ENCODE data around the gene GJA10.
A peak's percentile ranks its signal among the peaks of the same experiment; 100 is the strongest.

Gene GJA10

DNA sequence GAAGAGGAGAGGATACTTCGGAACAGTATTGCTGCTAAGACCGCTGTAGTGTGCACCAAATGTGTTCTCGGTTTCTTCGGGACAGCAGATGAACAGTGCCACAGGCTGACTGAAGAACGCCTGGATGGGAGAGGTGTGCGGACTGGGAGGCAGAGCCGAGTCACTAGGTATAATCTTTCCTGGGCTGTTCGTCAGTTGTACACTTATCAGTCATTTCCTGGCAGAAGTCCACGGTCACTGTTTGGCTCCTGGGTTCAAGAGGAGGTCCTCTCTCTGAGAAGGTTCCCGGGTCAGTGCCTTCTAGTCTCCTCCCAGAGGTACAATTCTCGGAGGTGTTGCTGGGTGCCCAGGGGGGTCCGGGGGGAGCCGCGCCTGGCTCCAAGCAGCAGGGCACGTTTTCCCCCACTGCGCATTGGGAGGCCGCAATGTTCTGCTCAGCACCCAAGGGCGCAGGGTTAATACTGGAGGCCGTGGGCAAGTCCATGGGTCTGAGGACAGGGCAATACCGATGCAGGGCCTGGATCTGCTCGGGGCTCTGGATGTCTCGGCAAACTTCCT lies 38.1 kb downstream of the GJA10 start:
- H3K4me1 Mint-ChIP-seq, result peaks cover 13% of the 10 kb centered on the region
- no peaks in the 10 kb centered on the region for H3K9me3 Mint-ChIP-seq
- H3K4me3 Mint-ChIP-seq, result no peak overlapping the region
- no peaks in the 10 kb centered on the region for H3K27me3 Mint-ChIP-seq
- H3K27ac Mint-ChIP-seq, result no peak overlapping the region
- H3K36me3 Mint-ChIP-seq, result peaks cover 74% of the 10 kb centered on the region
- no peak for ATAC-seq

DNA sequence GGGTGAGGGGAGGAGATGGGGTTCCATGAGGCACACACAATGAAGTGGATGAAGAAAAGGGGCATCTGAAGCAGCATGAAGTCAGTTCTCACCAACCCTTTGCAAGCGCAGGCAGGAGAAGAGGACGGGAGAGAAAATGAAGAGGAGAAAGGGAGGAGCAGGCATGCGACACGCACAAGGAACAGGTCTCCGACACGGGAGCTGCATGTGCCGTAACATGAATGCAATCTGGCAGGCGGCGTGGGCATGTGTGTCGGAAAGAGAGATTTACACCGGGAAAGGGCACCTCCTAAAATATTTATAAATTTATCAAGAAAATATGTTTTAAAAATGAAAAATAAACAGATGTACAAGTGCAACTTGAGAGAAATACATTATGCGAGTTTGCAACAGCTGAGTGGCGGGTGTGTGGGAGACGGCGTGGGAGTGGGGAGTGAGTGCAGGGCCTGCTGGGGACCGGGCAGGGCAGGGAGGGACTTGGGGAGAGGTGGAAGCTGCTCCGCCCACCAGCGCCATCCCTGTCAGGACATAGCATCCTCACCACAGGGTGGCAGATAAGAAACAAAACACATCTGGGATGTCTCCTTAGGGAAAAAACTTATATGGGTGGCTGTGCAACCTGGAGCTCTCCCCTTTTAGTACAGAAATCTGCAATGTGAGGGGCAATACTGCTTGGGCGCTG lies 40.6 kb downstream of the GJA10 start:
- no peak overlapping the region for H3K27ac Mint-ChIP-seq
- H3K27me3 Mint-ChIP-seq, result no peaks in the 10 kb centered on the region
- ATAC-seq, result no peak
- H3K9me3 Mint-ChIP-seq, result no peaks in the 10 kb centered on the region
- H3K4me1 Mint-ChIP-seq, result no peaks in the 10 kb centered on the region
- no peak overlapping the region for H3K4me3 Mint-ChIP-seq
- H3K36me3 Mint-ChIP-seq, result peaks cover 61% of the 10 kb centered on the region

DNA sequence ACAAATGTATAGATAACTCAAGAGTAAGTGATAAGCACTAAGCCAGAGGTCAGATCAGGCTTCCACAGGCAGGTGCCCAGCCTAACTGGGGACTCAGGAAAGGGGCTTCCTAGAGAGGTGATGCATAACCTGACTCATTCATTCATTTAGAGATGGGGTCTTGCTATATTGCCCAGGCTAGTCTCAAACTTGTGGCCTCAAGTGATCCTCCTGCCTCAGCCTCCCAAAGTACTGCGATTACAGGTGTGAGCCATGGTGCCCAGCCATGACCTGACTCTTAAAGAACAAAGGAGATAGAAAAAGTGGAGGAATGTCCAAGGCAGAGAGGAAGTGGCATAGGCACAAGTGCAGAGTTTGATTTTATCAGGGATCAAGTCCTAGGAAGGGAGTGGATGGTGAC lies 41.9 kb downstream of the GJA10 start:
- H3K4me3 Mint-ChIP-seq, result no peak overlapping the region

DNA sequence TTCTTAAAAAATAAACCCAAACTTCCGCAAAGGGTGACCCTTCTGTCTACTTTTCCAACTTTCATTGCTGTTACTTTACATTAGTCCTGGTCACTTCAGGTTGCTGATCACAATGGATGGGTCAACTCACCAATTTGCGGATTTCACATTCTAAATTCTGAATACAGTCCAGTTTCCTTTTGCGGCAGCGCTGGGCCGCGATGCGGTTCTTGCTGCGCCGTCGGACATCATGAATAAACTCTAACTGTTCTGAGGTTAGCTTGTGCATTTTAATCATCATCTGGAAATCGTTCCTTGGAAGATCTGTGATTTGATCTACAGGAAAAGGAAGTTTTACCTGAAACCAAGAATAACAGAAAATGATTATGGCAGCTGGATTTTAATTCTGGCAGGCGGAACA lies 43.7 kb downstream of the GJA10 start:
- H3K27ac Mint-ChIP-seq, result no peak overlapping the region

More for the DNA sequence above, 41.9 kb downstream of the GJA10 start:
- H3K36me3 Mint-ChIP-seq, result peaks cover 52% of the 10 kb centered on the region
- no peak overlapping the region for H3K27ac Mint-ChIP-seq
- H3K4me1 Mint-ChIP-seq, result peaks cover 2% of the 10 kb centered on the region
- ATAC-seq, result no peak
- no peaks in the 10 kb centered on the region for H3K27me3 Mint-ChIP-seq
- H3K9me3 Mint-ChIP-seq, result no peaks in the 10 kb centered on the region

DNA sequence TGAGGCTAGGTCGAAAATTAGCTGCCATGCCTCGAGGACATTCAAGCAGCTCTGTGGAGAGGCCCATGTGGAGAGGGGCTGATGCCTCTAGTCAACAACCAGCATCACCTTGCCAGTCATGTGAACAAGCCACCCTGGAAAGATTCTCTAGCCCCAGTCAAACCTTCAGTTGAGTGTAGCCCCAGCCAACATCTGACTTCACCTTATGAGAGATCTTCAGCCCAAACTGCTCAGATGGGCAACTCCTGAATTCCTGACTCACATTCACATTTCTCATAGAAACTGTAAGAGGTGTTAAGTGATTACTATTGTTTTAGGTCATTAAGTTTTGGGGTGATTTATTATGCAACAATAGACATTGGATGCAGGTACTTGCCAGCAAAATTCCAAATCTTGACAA lies 44.9 kb downstream of the GJA10 start:
- H3K36me3 Mint-ChIP-seq, result peaks cover 34% of the 10 kb centered on the region
- no peaks in the 10 kb centered on the region for H3K9me3 Mint-ChIP-seq
- no peak overlapping the region for H3K27ac Mint-ChIP-seq
- no peak overlapping the region for H3K4me3 Mint-ChIP-seq
- H3K4me1 Mint-ChIP-seq, result peaks cover 17% of the 10 kb centered on the region
- H3K27me3 Mint-ChIP-seq, result no peaks in the 10 kb centered on the region
- ATAC-seq, result no peak

More for the DNA sequence above, 43.7 kb downstream of the GJA10 start:
- peaks cover 36% of the 10 kb centered on the region for H3K36me3 Mint-ChIP-seq
- no peak for ATAC-seq
- peaks cover 17% of the 10 kb centered on the region for H3K4me1 Mint-ChIP-seq
- no peaks in the 10 kb centered on the region for H3K27me3 Mint-ChIP-seq
- no peaks in the 10 kb centered on the region for H3K9me3 Mint-ChIP-seq
- H3K4me3 Mint-ChIP-seq, result no peak overlapping the region

DNA sequence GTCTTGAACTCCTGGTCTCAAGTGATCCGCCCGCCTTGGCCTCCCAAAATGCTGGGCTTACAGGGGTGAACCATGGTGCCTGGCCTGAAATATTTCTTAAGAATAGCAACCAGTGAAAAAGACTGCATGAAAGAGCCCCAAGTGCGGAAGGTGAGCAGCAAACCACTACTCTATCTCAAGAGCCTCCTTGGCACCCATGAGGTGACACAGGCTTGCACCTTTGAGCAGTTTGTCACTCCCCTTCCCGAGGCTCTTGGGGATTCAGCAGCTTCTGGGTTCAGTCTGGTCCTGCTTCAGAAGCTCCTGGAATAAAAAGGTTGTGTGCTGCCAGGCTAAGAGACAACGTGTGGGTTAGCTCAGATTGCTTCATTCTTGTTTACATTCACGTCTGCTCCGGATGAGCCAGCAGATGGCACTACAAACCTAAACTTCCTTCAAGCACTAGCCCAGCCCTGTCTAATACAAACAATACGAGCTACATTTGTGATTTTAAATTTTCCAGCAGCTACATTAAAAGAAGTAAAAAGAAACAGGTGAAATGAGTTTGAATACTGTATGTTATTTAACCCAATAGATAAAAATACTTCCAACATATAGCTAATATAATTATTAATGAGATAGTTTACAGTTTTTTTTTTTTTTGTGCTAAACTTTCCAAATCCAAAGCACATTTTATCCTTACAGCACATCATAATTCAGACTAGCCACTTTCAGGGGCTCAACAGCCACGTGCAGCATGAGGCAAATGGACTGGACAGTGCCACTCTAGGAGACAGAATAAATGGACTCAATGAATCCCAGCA lies 46.2 kb downstream of the GJA10 start:
- Mint-ChIP-seq H3K4me3 (no peak overlapping the region), H3K27ac (no peak overlapping the region), H3K9me3 (no peaks in the 10 kb centered on the region), H3K4me1 (peaks cover 25% of the 10 kb centered on the region), H3K27me3 (no peaks in the 10 kb centered on the region), H3K36me3 (peaks cover 33% of the 10 kb centered on the region)
- peak; percentile 72 for ATAC-seq

DNA sequence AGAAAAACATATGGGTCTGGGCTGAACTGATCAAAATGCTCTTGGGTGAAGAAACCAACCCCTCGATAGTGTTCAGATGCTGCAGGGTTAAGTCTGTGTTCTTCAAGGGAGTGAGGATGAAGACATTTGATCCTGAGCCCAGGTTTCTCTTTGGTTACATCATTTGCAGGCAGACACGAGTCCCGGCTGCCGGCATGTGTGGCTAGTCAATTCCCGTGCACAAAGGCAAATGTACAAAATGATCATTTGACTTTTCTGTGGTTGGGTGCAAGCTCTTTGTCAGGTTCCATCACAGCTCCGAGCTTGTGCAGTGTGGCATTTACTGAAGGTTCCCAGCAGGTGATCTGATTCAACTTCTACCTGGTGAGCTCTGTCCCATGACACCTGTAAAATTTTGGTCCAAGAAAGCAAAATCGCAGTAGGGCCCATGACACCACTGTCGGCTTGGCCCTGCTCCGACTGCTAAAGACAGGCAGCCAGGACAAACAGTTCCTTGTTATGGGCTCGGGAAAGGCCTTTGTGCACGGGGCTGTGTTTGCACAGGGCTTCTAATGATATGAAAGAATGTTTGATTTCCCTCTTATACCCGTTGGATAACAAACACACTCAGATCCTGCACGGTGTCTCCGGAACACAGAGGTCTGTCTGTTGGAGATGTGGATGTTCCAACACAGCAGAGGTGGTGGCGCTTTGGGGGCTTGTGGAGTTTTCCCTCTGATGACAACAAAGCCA lies 46.9 kb downstream of the GJA10 start:
- no peaks in the 10 kb centered on the region for H3K27me3 Mint-ChIP-seq
- no peaks in the 10 kb centered on the region for H3K9me3 Mint-ChIP-seq
- peaks cover 25% of the 10 kb centered on the region for H3K4me1 Mint-ChIP-seq
- peaks cover 33% of the 10 kb centered on the region for H3K36me3 Mint-ChIP-seq
- no peak for ATAC-seq
- H3K27ac Mint-ChIP-seq, result peak overlapping the region; percentile 24
- no peak overlapping the region for H3K4me3 Mint-ChIP-seq

DNA sequence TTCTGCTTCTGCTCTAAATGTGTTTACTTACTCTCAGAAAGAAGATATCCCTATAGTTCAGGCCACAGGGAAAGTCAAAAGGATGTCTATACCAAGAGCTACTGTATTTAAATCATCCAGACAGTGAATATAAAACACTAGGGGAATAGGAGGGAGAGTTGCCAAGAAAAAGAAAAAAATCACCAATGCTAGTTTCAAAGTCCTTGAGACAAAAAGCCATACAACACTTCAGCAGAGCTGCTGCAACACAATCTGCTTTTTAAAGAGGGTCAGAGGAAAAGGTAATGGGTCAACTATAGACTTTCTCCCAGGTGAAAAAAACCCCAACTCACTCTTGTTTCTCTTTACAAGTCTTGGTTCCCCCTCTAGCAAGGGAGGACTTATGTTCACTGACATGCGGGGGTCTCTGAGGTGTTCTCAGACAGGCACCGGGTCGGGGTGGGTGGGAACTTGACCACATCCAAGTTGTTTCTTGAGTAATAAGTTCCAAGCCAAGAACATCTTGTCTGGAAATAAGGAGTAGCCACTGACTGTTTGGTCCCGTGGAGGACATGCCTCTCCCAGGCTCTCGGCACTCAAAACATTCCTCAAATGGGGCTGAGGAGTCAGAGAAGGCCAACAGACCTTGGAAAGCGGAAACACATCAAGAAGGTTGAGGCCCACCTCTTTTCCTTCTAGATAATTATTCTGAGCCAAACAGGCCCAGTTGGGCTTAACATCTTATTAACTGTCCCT lies 47.7 kb downstream of the GJA10 start:
- no peak overlapping the region for H3K4me3 Mint-ChIP-seq
- no peak for ATAC-seq
- H3K27ac Mint-ChIP-seq, result peak overlapping the region; percentile 24
- H3K4me1 Mint-ChIP-seq, result peaks cover 25% of the 10 kb centered on the region
- no peaks in the 10 kb centered on the region for H3K27me3 Mint-ChIP-seq
- peaks cover 3% of the 10 kb centered on the region for H3K9me3 Mint-ChIP-seq
- peaks cover 33% of the 10 kb centered on the region for H3K36me3 Mint-ChIP-seq

DNA sequence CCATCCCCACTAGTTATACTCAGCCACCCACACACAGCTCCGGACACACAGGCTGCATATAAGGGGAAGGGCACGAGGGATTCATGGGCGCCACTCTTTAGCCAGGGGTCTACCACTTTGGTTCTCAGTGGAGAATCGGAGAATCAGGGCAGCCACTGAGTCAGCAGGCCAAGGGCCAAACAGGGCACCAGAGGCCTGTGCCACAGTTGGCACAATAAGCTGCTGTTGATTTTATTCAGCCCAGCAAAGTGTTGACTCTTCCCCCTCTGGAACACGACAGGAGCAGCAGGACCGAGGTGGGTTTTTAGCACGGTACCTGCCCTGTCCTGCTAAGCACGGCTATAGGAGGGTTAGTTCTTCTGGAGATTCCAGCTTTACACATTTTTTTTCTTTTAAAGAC lies 48.3 kb downstream of the GJA10 start:
- ATAC-seq, result no peak
- H3K27me3 Mint-ChIP-seq, result no peaks in the 10 kb centered on the region
- peaks cover 37% of the 10 kb centered on the region for H3K36me3 Mint-ChIP-seq
- H3K4me3 Mint-ChIP-seq, result no peak overlapping the region
- peaks cover 3% of the 10 kb centered on the region for H3K9me3 Mint-ChIP-seq
- H3K27ac Mint-ChIP-seq, result peak overlapping the region; percentile 24
- H3K4me1 Mint-ChIP-seq, result peaks cover 25% of the 10 kb centered on the region

DNA sequence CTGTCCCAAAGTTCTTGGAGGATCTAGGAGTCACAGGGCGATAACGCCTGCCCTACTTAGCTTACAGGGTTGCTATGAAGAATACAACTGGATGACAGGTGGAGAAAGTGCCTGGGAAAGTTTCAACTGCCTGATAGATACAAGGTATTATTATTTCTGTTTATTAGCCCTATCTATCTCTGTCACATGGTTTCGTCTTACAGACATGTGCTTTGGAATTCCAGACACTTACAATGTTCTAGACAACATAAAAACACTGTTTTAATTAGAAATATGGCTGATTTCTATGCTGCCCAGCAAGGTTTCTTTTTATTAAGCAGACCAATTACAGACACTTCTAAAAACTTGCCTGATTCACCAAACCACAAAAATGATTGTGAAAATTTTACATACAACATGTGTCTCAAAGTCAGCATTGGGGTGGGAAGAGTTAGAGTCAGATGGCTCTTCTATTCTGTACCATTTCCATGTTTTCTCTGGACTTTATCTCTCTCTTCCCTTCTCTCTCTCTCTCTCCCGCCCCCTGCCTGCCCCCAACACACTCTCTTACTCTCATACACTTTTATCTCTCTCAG lies 50.0 kb downstream of the GJA10 start:
- Mint-ChIP-seq H3K27ac (peak overlapping the region; percentile 69), H3K9me3 (peaks cover 3% of the 10 kb centered on the region), H3K4me3 (no peak overlapping the region), H3K27me3 (no peaks in the 10 kb centered on the region), H3K36me3 (peaks cover 41% of the 10 kb centered on the region), H3K4me1 (peaks cover 26% of the 10 kb centered on the region)
- ATAC-seq, result no peak

DNA sequence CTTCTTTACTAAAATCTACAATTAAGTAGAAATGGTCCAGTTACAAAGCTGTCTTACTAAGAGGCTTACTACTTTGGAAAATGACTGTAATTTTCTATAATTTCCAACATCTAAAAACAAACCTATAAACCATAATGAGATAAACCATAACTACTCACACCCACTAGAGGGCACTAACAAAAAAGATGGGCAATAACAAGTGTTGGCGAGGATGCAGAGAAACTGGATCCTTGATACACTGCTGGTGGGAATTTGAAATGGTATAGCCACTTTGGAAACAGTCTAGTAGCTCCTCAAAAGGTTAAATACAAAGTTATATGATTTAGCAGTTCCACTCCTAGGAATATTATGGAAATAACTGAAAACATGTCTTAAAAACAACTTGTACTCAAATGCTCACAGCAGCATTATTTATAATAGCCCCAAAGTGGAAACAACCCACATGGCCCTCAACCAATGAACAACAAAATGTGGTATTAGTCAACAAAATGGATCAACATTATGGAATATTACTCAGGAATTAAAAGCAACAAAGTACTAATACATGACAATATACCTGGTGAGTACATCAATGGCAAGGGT lies 50.6 kb downstream of the GJA10 start:
- Mint-ChIP-seq H3K36me3 (peaks cover 48% of the 10 kb centered on the region), H3K4me1 (peaks cover 31% of the 10 kb centered on the region), H3K9me3 (peaks cover 3% of the 10 kb centered on the region), H3K27me3 (no peaks in the 10 kb centered on the region), H3K27ac (peak overlapping the region; percentile 69), H3K4me3 (no peak overlapping the region)
- no peak for ATAC-seq
